ENCODE data around the gene PLXNB2. TPM values are rescaled to one million over a fixed set of nuclear protein-coding genes. Genes with fewer than 3 reads are reported as not detected.

PLXNB2 gene
- total RNA-seq (10 to 100 TPM; 41.1 to 65.5 TPM), polyA plus RNA-seq (ENCODE audit: insufficient read length in 2 of 2) (10 to 100 TPM; 96.6 to 97.3 TPM)
- long read RNA-seq, donor 1, result 0 reads
- long read RNA-seq, donor 2, full-length matches to known transcripts, result 2 of 16 reads
- long read RNA-seq, donor 2, partial matches to known transcripts, result 14 of 16 reads
- long read RNA-seq, donor 2, other reads (novel, unspliced or antisense), result 0 of 16 reads
- long read RNA-seq, donor 3, partial matches to known transcripts, result 13 of 14 reads
- long read RNA-seq, donor 3, other reads (novel, unspliced or antisense), result 0 of 14 reads
- long read RNA-seq, donor 4, partial matches to known transcripts, result 35 of 37 reads
- long read RNA-seq, donor 4, other reads (novel, unspliced or antisense), result 0 of 37 reads

- H3K4me3 ChIP-seq (ENCODE audit: low read depth, low read length), result peak within 1 kb of the TSS; percentile 77
- peaks cover 68% of the 10 kb centered on the region for H3K36me3 ChIP-seq (ENCODE audit: control insufficient read depth, insufficient read depth, low read length)
- H3K27me3 ChIP-seq (ENCODE audit: control insufficient read depth, insufficient read depth, low read length), result no peaks in the 10 kb centered on the region
- peak; percentile 69 to 96 (median 79) for DNase-seq (ENCODE audit: low read depth in 4 of 6, low spot score in 6 of 6)
- peaks cover 85% of the 10 kb centered on the region for H3K4me1 ChIP-seq (ENCODE audit: control insufficient read depth, insufficient read depth, low read length)
- WGBS (ENCODE audit: insufficient coverage), result under 1% methylated on average over 95 of the region's 105 CpGs
- H3K9me3 ChIP-seq (ENCODE audit: control insufficient read depth, insufficient read depth, low read length), result no peaks in the 10 kb centered on the region
- peak within 1 kb of the TSS; percentile 85 for H3K27ac ChIP-seq (ENCODE audit: low read depth, low read length)
These were observed at the start of gene PLXNB2 for GRCh38 chr22:50306753-50307749. Gene PLXNB2, minus strand, starts transcription at chr22:50307646. Its CDS starts 17,062 bp downstream, at chr22:50290584.

GRCh38 chr22:50357222-50357621 lies 49.8 kb upstream of the PLXNB2 start:
- H3K4me3 ChIP-seq (ENCODE audit: low read depth, low read length), result no peak overlapping the region
- peaks cover 28% of the 10 kb centered on the region for H3K36me3 ChIP-seq (ENCODE audit: control insufficient read depth, insufficient read depth, low read length)
- no CpG with 5 or more reads among the region's 1 CpG for WGBS (ENCODE audit: insufficient coverage)
- H3K27me3 ChIP-seq (ENCODE audit: control insufficient read depth, insufficient read depth, low read length), result no peaks in the 10 kb centered on the region
- DNase-seq (ENCODE audit: low read depth in 4 of 6, low spot score in 6 of 6), result no peak
- H3K9me3 ChIP-seq (ENCODE audit: control insufficient read depth, insufficient read depth, low read length), result no peaks in the 10 kb centered on the region
- peaks cover 5% of the 10 kb centered on the region for H3K4me1 ChIP-seq (ENCODE audit: control insufficient read depth, insufficient read depth, low read length)
- H3K27ac ChIP-seq (ENCODE audit: low read depth, low read length), result no peak overlapping the region

GRCh38 chr22:50356186-50356585 lies 48.7 kb upstream of the PLXNB2 start:
- Histone ChIP-seq H3K4me1 (ENCODE audit: control insufficient read depth, insufficient read depth, low read length) (no peaks in the 10 kb centered on the region), H3K27ac (ENCODE audit: low read depth, low read length) (no peak overlapping the region), H3K27me3 (ENCODE audit: control insufficient read depth, insufficient read depth, low read length) (no peaks in the 10 kb centered on the region), H3K9me3 (ENCODE audit: control insufficient read depth, insufficient read depth, low read length) (no peaks in the 10 kb centered on the region), H3K4me3 (ENCODE audit: low read depth, low read length) (no peak overlapping the region), H3K36me3 (ENCODE audit: control insufficient read depth, insufficient read depth, low read length) (peaks cover 20% of the 10 kb centered on the region)
- 100% methylated on average over 1 of the region's 8 CpGs for WGBS (ENCODE audit: insufficient coverage)
- no peak for DNase-seq (ENCODE audit: low read depth in 4 of 6, low spot score in 6 of 6)

- Histone ChIP-seq H3K36me3 (ENCODE audit: control insufficient read depth, insufficient read depth, low read length) (peaks cover 19% of the 10 kb centered on the region), H3K27ac (ENCODE audit: low read depth, low read length) (no peak overlapping the region), H3K9me3 (ENCODE audit: control insufficient read depth, insufficient read depth, low read length) (no peaks in the 10 kb centered on the region), H3K4me3 (ENCODE audit: low read depth, low read length) (no peak overlapping the region), H3K4me1 (ENCODE audit: control insufficient read depth, insufficient read depth, low read length) (peaks cover 17% of the 10 kb centered on the region), H3K27me3 (ENCODE audit: control insufficient read depth, insufficient read depth, low read length) (no peaks in the 10 kb centered on the region)
- no peak for DNase-seq (ENCODE audit: low read depth in 4 of 6, low spot score in 6 of 6)
- 79% methylated on average over 2 of the region's 2 CpGs for WGBS (ENCODE audit: insufficient coverage)
These were observed 40.6 kb upstream of the PLXNB2 start for GRCh38 chr22:50348058-50348457.

- DNase-seq (ENCODE audit: low read depth in 4 of 6, low spot score in 6 of 6), result no peak
- no peaks in the 10 kb centered on the region for H3K9me3 ChIP-seq (ENCODE audit: control insufficient read depth, insufficient read depth, low read length)
- H3K36me3 ChIP-seq (ENCODE audit: control insufficient read depth, insufficient read depth, low read length), result peaks cover 19% of the 10 kb centered on the region
- no peak overlapping the region for H3K4me3 ChIP-seq (ENCODE audit: low read depth, low read length)
- no peaks in the 10 kb centered on the region for H3K27me3 ChIP-seq (ENCODE audit: control insufficient read depth, insufficient read depth, low read length)
- no peak overlapping the region for H3K27ac ChIP-seq (ENCODE audit: low read depth, low read length)
- peaks cover 21% of the 10 kb centered on the region for H3K4me1 ChIP-seq (ENCODE audit: control insufficient read depth, insufficient read depth, low read length)
- 86% methylated on average over 8 of the region's 8 CpGs for WGBS (ENCODE audit: insufficient coverage)
These were observed 39.7 kb upstream of the PLXNB2 start for GRCh38 chr22:50347157-50347556.

- Histone ChIP-seq H3K36me3 (ENCODE audit: control insufficient read depth, insufficient read depth, low read length) (peaks cover 19% of the 10 kb centered on the region), H3K4me1 (ENCODE audit: control insufficient read depth, insufficient read depth, low read length) (peaks cover 26% of the 10 kb centered on the region), H3K9me3 (ENCODE audit: control insufficient read depth, insufficient read depth, low read length) (no peaks in the 10 kb centered on the region), H3K27me3 (ENCODE audit: control insufficient read depth, insufficient read depth, low read length) (no peaks in the 10 kb centered on the region), H3K4me3 (ENCODE audit: low read depth, low read length) (no peak overlapping the region), H3K27ac (ENCODE audit: low read depth, low read length) (no peak overlapping the region)
- no peak for DNase-seq (ENCODE audit: low read depth in 4 of 6, low spot score in 6 of 6)
- WGBS (ENCODE audit: insufficient coverage), result 51% methylated on average over 7 of the region's 8 CpGs
These were observed 39.0 kb upstream of the PLXNB2 start for GRCh38 chr22:50346470-50346869.

- 0% methylated on average over 6 of the region's 9 CpGs for WGBS (ENCODE audit: insufficient coverage)
- DNase-seq (ENCODE audit: low read depth in 4 of 6, low spot score in 6 of 6), result no peak
These were observed 36.1 kb upstream of the PLXNB2 start for GRCh38 chr22:50343541-50343935.

GRCh38 chr22:50342651-50343540 lies 35.5 kb upstream of the PLXNB2 start, which contains the start of gene PPP6R2:
Gene PPP6R2, plus strand, starts transcription at chr22:50343327. Its CDS starts 50,582 bp downstream, at chr22:50393909.
- peak in 5 of 6 donors; percentile 31 to 92 (median 73) for DNase-seq (ENCODE audit: low read depth in 4 of 6, low spot score in 6 of 6)
- Histone ChIP-seq H3K4me3 (ENCODE audit: low read depth, low read length) (peak within 1 kb of the TSS; percentile 55), H3K27ac (ENCODE audit: low read depth, low read length) (peak within 1 kb of the TSS; percentile 52), H3K9me3 (ENCODE audit: control insufficient read depth, insufficient read depth, low read length) (no peaks in the 10 kb centered on the region), H3K27me3 (ENCODE audit: control insufficient read depth, insufficient read depth, low read length) (no peaks in the 10 kb centered on the region), H3K4me1 (ENCODE audit: control insufficient read depth, insufficient read depth, low read length) (peaks cover 26% of the 10 kb centered on the region), H3K36me3 (ENCODE audit: control insufficient read depth, insufficient read depth, low read length) (peaks cover 25% of the 10 kb centered on the region)
- WGBS (ENCODE audit: insufficient coverage), result under 1% methylated on average over 85 of the region's 87 CpGs

More at GRCh38 chr22:50343541-50343935, 36.1 kb upstream of the PLXNB2 start:
- no peaks in the 10 kb centered on the region for H3K9me3 ChIP-seq (ENCODE audit: control insufficient read depth, insufficient read depth, low read length)
- H3K27me3 ChIP-seq (ENCODE audit: control insufficient read depth, insufficient read depth, low read length), result no peaks in the 10 kb centered on the region
- no peak overlapping the region for H3K27ac ChIP-seq (ENCODE audit: low read depth, low read length)
- peaks cover 26% of the 10 kb centered on the region for H3K4me1 ChIP-seq (ENCODE audit: control insufficient read depth, insufficient read depth, low read length)
- H3K4me3 ChIP-seq (ENCODE audit: low read depth, low read length), result peak overlapping the region; percentile 50
- peaks cover 25% of the 10 kb centered on the region for H3K36me3 ChIP-seq (ENCODE audit: control insufficient read depth, insufficient read depth, low read length)
